Adrenal gland (tissue), 12 donors: ENCODE data around the gene PHOSPHO1. TPM values are rescaled to one million over a fixed set of nuclear protein-coding genes. Genes with fewer than 3 reads are reported as not detected.
"Not testable (repeated sequence)": the region's sequence is repeated elsewhere in the genome, so short reads cannot be mapped to it uniquely, and the experiment has no call there.

Experiments used
- DNase-seq, 7 donors: peaks; one replicate each; pipeline ENCODE4 v3.0.0-alpha.2; 2019 to 2020
- H3K27ac ChIP-seq, 5 donors: fragments of 200-600 bp; sonication (generic) in 4 of 5; 1 replicate in 3 of 5; 2 replicates in 2 of 5; pipeline versions ENCODE4 v1.5.1 to v1.8.0; 2016 to 2020; ENCODE audit warnings: mild to moderate bottlenecking in 1 of 5
- H3K27me3 ChIP-seq: fragments of 200-600 bp; 2 replicates; pipeline ENCODE4 v1.8.0; 2021
- H3K36me3 ChIP-seq, 2 donors: fragments of 200-600 bp; replicated peaks in 1 of 2; 1 replicate in 1 of 2; 2 replicates in 1 of 2; pipeline versions ENCODE4 v1.5.1 to v1.8.0; 2018 to 2022
- H3K4me1 ChIP-seq, 2 donors: fragments of 200-600 bp; replicated peaks in 1 of 2; 1 replicate in 1 of 2; 2 replicates in 1 of 2; pipeline versions ENCODE4 v1.5.1 to v1.8.0; 2018 to 2021
- H3K4me3 ChIP-seq, 4 donors: fragments of 200-600 bp; sonication (generic) in 3 of 4; one replicate each; pipeline ENCODE4 v1.5.1; 2016 to 2018
- H3K9me3 ChIP-seq, 3 donors: fragments of 200-600 bp; sonication (generic) in 1 of 3; replicated peaks in 1 of 3; 1 replicate in 2 of 3; 2 replicates in 1 of 3; pipeline versions ENCODE4 v1.5.1 to v1.8.0; 2016 to 2021
- POLR2A ChIP-seq, 2 donors: fragments of 450-650 bp; IDR thresholded peaks; one replicate each; pipeline ENCODE4 v1.6.1; 2017; ENCODE audit warnings: antibody characterized with exemption in 2 of 2, mild to moderate bottlenecking in 2 of 2, moderate library complexity in 1 of 2
- WGBS, 4 donors: extraction: QIAGEN DNeasy Blood & Tissue Kit in 2 of 4; methylation state at CpG; one replicate each; pipeline versions ENCODE4 v1.1.5 to v1.1.7; 2013 to 2017; 5-methylcytosine and 5-hydroxymethylcytosine counted together
- intact Hi-C, 2 donors: fragments of 100-400 bp; cut with DNase I; formaldehyde crosslinking; loops; one replicate each; pipeline versions ENCODE4 v1.14.1 to v1.15.0; 2022 to 2023
- polyA plus RNA-seq, 3 donors: library from polyadenylated mRNA; stranded (reverse); fragments of 200-250 nt in 2 of 3; fragments of 350-450 nt in 1 of 3; fragmentation: Illumina TruSeq in 1 of 3; extraction: RNeasy Lipid Tissue Mini Kit (QIAGEN cat#74804) in 1 of 3; gene quantifications; one replicate each; pipeline ENCODE4 v1.2.3, GENCODE V29; 2013 to 2014
- total RNA-seq, 9 donors: library from RNA; depleted of rRNA in 4 of 9; stranded (reverse); fragments of >200 nt in 4 of 9; fragments of 120-200 nt in 1 of 9; fragmentation: NEBNext Ultra II Directional in 1 of 9; extraction: Animal tissue kit (Norgen Biotek cat#: 25700) in 1 of 9; gene quantifications; one replicate each; pipeline versions ENCODE4 v1.1.0 to v1.2.4, GENCODE V29; 2013 to 2023
- TF ChIP-seq, protein P1 (sequence below), 6 experiments: fragments of 450-650 bp in 4 of 6; fragments of 200-600 bp in 2 of 6; sonication (generic) in 1 of 6; IDR thresholded peaks; 1 replicate in 5 of 6; 2 replicates in 1 of 6; pipeline versions ENCODE4 v1.5.1 to v1.8.0; 2016 to 2021; ENCODE audit warnings: antibody characterized with exemption in 6 of 6, mild to moderate bottlenecking in 2 of 6, moderate library complexity in 1 of 6
- donor health status: healthy with polysubstance abuse.
- donor health status: Bipolar disorder and iron deficiency.
- donor health status: DM: yes; HTN: yes; CAD: no.
- donor health status: DM: no; HTN: no; CAD: no.
- donor health status: DM: no; HTN: no; CAD: no.
- donor health status: DM: yes; HTN: yes; CAD: no.

The PHOSPHO1 gene
- total and polyA plus RNA-seq, 12 donors, result 0.25 to 5.5 (median 0.61) TPM; not detected in 5

DNA sequence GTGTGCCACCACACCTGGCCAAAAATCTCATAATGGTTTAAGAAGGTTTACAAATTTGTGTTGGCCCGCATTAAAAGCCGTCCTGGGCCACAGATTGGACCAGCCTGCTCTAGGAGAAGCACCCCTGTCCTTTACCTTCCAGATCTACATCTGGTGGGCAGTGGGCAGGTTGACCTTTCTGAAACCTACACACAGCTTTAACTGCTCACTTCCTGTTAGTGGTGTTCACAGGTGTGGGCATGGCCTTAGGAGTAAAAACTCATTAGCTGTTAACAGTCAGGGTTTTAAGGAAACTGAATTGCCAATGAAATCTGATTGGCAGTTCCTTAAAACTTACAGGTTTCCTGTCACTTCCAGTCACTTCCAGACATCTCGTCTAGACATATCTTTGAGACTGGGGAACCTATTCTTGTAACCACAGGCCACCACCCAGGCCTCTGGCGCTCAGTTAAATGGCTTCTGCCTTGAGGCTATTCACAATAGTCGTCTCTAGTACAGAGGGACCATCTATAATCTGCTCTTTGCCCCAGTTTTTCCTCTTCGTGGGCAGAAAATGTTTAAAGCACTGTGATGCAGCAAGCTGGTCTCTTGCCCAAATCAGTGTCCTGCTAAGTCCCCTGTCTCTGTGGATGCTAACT lies 49.5 kb downstream of the PHOSPHO1 start:
- Histone ChIP-seq H3K27me3 (no peaks in the 10 kb centered on the region), H3K9me3 (peaks cover 0 to 19% (median 0%) of the 10 kb centered on the region in 3 donors), H3K4me1 (no peaks in the 10 kb centered on the region), H3K27ac (no peak overlapping the region), H3K4me3 (no peak overlapping the region), H3K36me3 (no peaks in the 10 kb centered on the region)
- no peak for DNase-seq
- TF ChIP-seq, protein P1, sequence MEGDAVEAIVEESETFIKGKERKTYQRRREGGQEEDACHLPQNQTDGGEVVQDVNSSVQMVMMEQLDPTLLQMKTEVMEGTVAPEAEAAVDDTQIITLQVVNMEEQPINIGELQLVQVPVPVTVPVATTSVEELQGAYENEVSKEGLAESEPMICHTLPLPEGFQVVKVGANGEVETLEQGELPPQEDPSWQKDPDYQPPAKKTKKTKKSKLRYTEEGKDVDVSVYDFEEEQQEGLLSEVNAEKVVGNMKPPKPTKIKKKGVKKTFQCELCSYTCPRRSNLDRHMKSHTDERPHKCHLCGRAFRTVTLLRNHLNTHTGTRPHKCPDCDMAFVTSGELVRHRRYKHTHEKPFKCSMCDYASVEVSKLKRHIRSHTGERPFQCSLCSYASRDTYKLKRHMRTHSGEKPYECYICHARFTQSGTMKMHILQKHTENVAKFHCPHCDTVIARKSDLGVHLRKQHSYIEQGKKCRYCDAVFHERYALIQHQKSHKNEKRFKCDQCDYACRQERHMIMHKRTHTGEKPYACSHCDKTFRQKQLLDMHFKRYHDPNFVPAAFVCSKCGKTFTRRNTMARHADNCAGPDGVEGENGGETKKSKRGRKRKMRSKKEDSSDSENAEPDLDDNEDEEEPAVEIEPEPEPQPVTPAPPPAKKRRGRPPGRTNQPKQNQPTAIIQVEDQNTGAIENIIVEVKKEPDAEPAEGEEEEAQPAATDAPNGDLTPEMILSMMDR (IDR thresholded peaks at IDR 0.05), result no peak
- no peak for TF ChIP-seq POLR2A (IDR thresholded peaks at IDR 0.05)
- intact Hi-C loops, result loop anchor here (5.0 kb wide), 2 partner anchors 41 to 46 kb away; no protein-coding TSS in a partner anchor
- WGBS, 4 donors, result 71 to 76% (median 72%) methylated on average over 6 of the region's 6 CpGs

DNA sequence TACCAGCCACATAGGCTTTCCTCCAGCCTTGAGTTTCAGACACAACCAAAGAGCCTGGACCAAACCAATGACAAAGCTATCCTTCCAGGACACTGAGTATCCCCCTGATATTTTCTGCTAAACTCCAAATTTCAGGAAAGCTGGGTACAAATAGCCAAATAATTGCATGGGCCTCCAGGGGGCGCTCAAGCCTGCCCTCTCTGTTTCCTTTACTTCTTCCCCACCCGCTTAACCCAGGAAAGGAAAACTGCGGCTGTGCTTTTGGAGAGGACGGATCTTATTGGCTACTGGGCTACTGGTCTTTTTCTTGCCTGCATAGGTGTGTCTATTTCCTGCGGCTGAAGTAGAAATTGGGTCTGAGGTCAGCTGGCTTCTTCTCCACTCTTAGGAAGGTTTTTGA lies 50.3 kb downstream of the PHOSPHO1 start:
- no peak for TF ChIP-seq POLR2A (IDR thresholded peaks at IDR 0.05)
- TF ChIP-seq, protein P1 (IDR thresholded peaks at IDR 0.05), result peak; percentile 65 to 87 (median 80)
- intact Hi-C loops, result loop anchor here (5.0 kb wide), 2 partner anchors 42 to 47 kb away; no protein-coding TSS in a partner anchor
- Histone ChIP-seq H3K36me3 (no peaks in the 10 kb centered on the region), H3K4me1 (no peaks in the 10 kb centered on the region), H3K27me3 (no peaks in the 10 kb centered on the region), H3K4me3 (no peak overlapping the region), H3K9me3 (peaks cover 0 to 23% (median 0%) of the 10 kb centered on the region in 3 donors), H3K27ac (no peak overlapping the region)
- peak; percentile 57 to 86 (median 74) for DNase-seq
- 4 to 13% (median 10%) methylated on average over 5 of the region's 5 CpGs for WGBS, 4 donors

DNA sequence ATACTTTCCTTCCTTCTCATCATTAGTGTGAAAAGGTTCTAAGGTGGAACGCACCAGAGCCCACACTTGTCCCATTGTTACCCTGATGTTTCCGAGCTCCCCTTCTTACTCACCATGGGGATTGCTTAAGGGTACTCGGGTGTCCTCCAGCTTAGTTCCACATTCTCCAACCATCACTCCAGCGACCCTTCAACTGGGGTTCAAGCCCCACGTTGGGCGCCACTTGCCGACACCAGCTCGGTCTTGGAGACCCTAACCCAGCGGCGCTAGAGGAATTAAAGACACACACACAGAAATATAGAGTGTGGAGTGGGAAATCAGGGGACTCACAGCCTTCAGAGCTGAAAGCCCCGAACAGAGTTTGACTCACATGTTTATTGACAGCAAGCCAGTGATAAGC lies 54.6 kb downstream of the PHOSPHO1 start:
- H3K9me3 ChIP-seq, result peaks cover 0 to 20% (median 0%) of the 10 kb centered on the region in 3 donors
- DNase-seq, intact Hi-C loops, H3K27me3 ChIP-seq, H3K4me1 ChIP-seq, H3K27ac ChIP-seq, H3K36me3 ChIP-seq, H3K4me3 ChIP-seq: not testable (repeated sequence)
- 84 to 91% (median 87%) methylated on average over 11 of the region's 11 CpGs for WGBS, 4 donors

Other genes with a start within 250 kb of the PHOSPHO1 start
- 10 to 100 TPM in 1 of 9 donors, 1 to 10 TPM in 1, under 1 TPM in 4, not detected in 3; under 0.01 to 15.5 (median 0.50) TPM for gene IGF2BP1, start 233.4 kb downstream of the PHOSPHO1 start, total RNA-seq
- gene IGF2BP1, start 233.4 kb downstream of the PHOSPHO1 start, polyA plus RNA-seq, result under 1 TPM in 2 of 3 donors, not detected in 1; under 0.01 to 0.02 TPM
- 1 to 10 TPM in 2 of 9 donors, under 1 TPM in 6, not detected in 1; 0.10 to 3.4 (median 0.41) TPM for gene B4GALNT2, start 98.0 kb downstream of the PHOSPHO1 start, total RNA-seq
- under 1 TPM in 2 of 3 donors, not detected in 1; 0.04 to 0.10 TPM for gene B4GALNT2, start 98.0 kb downstream of the PHOSPHO1 start, polyA plus RNA-seq
- gene GNGT2, start 20.2 kb downstream of the PHOSPHO1 start, total RNA-seq, result 10 to 100 TPM in 1 of 9 donors, 1 to 10 TPM in 8; 1.2 to 31.9 (median 2.9) TPM
- gene GNGT2, start 20.2 kb downstream of the PHOSPHO1 start, polyA plus RNA-seq, result 1 to 10 TPM; 3.2 to 6.5 (median 3.3) TPM
- gene ABI3, start 20.1 kb downstream of the PHOSPHO1 start, total RNA-seq, result 10 to 100 TPM in 8 of 9 donors, 1 to 10 TPM in 1; 2.4 to 39.9 (median 17.5) TPM
- gene ABI3, start 20.1 kb downstream of the PHOSPHO1 start, polyA plus RNA-seq, result 10 to 100 TPM in 2 of 3 donors, 1 to 10 TPM in 1; 4.4 to 15.1 (median 13.0) TPM
- 10 to 100 TPM; 39.1 to 58.7 (median 49.6) TPM for gene ZNF652, start 131.5 kb upstream of the PHOSPHO1 start, total RNA-seq
- gene ZNF652, start 131.5 kb upstream of the PHOSPHO1 start, polyA plus RNA-seq, result 10 to 100 TPM; 22.7 to 52.8 (median 39.3) TPM
- 100 to 1,000 TPM in 7 of 9 donors, 10 to 100 TPM in 2; 80.7 to 183 (median 136) TPM for gene PHB1, start 184.1 kb upstream of the PHOSPHO1 start, total RNA-seq
- 100 to 1,000 TPM in 2 of 3 donors, 10 to 100 TPM in 1; 66.4 to 222 (median 101) TPM for gene PHB1, start 184.1 kb upstream of the PHOSPHO1 start, polyA plus RNA-seq